GM19193 (cell line): Measurements from ENCODE around the gene NCS1.

Experiments
- POLR2A ChIP-seq: IDR thresholded peaks from 4 replicates; pipeline ENCODE4 v1.6.1; 2011; ENCODE audit not compliant: insufficient read depth, insufficient read length; ENCODE audit errors: extremely low read depth

Gene NCS1

DNA sequence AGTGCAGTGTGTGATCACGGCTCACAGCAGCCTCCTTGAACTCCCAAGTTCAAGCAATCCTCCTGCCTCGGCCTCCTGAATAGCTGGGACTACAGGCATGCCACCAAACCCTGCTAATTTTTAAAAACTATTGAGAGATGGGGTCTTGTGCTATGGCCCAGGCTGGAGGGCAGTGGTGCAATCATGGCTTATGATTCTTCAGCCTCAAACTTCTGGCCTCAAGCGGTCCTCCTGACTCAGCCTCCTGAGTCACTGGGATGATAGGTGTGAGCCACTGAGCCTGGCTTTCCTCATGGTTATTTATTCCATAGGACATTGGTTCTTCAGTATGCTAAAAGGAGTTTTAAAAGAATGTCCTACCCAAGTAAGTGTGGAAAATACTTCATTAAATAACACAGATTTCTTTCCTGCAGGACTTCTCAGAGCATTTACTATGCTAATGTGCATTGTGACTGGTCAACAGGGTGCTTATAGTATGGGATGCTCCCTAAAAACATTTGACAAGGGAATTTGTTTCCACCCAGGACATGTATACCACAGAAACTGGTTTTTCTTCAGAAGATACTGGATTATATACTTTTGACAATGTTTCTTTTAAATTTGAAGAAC, 11.2 kb upstream of the NCS1 start:
- no peak for TF ChIP-seq POLR2A

DNA sequence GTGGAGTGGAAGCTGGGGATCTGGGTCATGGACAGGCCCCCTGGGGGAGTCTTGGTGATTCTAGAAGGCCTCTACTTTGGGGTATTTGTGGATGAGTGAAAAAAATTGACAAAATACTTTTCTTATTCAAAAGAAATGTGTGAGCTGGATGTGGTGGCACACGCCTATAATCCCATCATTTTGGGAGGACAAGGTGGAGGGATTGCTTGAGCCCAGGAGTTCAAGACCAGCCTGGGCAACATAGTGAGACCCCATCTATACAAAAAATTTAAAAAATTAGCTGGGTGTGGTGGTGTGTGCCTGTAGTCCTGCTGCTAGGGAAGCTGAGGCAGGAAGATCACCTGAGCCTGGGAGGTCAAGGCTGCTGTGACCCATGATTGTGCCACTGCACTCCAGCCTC, 6.6 kb upstream of the NCS1 start:
- TF ChIP-seq POLR2A: no peak

DNA sequence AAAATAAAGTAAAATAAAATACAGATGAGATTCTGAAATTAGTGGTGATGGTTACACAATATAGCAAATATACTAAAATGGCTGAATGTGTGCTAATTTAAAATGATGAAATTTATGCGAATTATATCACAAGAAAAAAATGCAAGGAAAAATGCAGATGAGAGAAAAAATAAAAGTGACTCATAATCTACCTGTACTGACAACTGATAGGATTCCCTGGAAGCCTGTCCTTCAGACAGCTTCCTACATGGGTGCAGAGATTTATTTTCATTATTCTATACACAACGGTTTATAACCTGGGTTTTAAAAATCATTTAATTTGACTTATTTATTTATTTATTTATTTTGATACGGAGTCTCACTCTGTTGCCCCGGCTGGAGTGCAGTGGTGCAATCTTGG, 5.8 kb upstream of the NCS1 start:
- no peak for TF ChIP-seq POLR2A

DNA sequence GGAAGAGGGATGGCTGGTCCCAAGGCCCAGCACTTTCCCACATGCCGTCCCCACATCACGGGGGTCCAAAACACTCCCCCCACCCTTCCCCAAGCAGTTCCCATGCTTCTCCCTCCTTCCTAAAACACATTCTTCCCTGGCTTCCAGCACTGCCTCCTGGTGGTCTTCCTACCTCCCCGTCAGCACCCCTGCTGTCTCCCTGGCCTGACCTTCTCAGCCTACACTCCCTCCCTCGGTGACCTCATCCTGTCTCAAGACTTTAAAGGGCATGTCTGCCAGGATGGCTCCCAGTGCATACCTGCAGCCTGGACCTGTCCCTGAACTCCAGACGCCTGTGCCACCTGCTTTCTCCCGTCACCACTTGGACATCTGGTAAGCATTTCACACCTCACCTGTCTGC, 4.3 kb upstream of the NCS1 start:
- TF ChIP-seq POLR2A: no peak

DNA sequence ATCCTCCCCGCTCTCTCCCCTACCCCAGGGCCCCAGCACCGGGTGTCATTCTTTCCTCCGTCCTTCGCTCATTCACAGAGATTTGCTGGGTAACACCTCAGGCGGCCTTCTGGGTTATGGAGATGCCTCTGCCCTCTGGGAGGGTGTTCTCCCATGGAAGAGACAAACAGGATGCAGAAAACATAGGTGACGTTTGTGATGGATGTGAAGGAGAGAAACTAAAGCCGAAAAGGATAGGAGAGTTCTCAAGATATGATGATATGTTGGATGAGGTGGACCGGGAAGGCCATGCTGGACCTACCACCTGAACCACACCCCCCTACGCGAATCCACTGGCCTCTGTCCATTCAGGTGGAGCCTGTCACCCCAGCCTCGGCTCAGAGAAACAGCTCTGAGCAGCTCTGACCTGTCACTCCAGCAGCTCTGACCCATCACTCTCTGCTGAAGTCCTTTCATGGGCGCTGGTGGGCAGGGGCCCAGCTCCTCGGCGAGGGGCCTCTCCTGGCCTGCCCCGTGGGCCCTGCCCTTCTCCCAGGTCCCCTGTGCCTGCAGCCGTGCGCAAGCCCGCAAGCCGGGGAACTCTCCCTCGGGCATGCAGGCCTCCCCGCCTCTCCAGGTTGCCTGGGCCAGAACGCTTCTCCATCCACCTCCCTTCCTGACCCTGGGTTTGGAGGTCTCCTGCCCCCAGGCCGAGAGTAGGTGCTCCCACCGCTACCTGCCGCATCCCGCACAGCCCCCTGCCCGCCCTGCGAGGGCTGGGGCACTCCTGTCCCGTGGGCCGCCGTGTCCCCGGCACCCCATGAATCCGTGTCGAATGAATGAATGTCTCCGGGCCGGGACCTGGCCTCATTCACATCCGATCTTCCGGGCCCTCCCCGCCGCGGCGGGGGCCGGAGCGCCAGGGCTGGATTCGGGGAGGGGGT, 717 bp upstream of the NCS1 start:
- no peak for TF ChIP-seq POLR2A

DNA sequence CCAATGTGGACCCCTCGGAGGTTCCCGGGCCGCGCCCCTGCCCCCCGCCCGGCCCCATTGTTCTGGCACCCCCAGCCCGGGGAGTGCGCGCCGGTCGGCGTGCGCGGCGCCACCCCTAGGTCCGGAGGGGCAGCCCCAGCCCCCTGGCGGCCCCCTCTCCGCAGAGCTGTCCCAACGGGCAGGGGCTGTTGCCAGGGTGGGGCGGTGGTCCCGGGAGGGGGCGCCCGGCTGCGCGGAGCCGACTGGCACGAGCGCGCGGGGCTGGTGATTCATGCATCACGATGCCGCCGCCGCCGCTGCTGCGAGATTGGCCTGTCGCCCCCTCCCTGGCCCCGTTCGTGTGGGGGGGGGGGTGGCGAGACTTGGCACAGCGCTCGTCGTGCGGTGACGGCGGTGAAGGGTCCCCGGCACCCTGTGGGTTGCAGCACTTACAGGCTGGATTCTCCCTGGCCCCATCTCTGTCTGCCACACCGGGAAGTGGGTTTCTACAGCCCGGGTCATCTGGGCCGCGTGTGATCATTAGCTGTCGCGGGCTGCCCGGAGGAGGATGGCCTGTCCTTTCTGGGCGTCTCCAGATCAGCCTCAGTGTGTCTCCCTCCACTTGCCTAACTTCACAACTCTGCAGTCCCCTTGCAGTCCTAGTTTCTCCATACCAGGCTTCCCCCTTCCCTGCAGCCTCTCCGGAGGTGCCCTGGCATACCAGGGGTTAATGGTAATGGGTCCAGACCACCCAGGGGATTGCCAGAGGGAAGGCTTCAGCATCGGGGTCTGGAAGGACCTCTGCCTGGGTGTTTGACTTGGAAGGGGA, 858 bp downstream of the NCS1 start:
- no peak for TF ChIP-seq POLR2A

DNA sequence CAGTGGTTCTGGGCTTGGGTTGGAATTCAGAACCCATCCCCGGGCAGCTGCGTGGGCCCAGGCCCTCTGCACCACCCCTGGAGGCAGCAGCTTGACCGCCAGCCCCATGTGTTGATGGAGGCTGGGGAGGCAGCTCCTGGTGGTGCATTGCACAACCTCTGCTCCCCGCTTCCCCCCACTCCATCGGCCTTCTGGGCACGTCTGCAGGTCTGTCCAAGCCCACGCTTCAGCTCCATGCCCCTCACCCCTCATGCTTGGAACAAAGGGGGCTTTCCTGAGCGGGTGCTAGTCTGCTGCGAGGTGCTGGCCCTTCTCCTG, 1.4 kb downstream of the NCS1 start:
- no peak for TF ChIP-seq POLR2A

DNA sequence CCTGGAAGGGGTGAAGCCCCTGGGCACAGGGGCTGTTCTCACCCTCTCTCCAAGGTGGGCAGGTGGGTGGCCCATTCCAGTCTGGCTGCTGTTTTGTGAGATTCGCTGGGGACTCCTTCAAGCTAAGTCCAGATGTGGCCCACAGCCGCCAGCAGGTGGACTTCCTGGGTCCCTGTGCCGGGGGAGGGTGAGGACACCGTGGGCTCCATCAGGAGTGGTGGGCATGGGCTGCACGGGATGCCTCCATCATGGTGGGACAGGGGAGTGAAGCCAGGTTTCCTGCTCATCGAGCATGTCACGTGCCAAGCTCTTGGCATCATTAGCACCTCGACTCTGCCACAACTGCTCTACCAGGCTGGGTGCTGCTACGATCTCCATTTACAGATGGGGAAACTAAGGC, 1.8 kb downstream of the NCS1 start:
- TF ChIP-seq POLR2A: no peak

DNA sequence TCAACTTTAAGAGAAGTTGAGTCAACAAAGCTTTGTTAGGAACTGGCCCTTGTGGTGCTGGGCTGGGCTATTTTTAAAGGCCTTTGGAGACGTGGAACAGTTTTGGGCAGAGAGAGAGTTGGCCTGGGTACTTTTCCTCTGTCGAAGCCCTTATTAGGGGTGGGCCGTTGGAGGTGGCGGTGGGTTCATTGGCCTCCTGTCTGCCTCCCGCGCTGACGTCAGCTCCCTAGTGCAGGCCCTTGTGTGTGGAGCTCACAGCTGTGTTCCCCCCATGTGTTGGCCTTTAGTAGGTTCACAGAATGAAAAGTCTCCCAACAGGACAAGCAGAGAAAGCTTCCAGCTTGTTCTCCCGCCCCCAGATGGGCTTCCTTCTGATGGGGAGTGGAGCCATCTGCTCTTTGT, 2.7 kb downstream of the NCS1 start:
- no peak for TF ChIP-seq POLR2A

DNA sequence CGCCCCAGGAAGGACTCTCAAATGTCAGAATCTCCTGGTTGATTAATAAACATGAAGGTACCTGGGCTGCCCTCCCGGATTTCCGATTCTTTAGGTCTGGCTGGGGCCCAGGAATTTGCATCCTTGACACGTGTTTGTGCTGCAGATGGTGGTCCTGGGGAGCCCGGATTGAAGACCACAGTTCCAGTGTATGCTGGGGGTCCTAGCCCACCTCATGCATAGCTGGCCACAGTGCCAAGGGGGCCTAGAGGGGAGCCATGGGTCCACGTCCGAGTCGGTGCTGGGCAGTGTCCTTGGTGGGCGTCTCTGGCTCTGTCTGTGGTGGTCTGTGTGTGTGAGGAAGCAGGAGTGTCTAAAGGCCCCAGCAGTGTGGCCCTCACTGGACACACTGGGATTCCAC, 3.2 kb downstream of the NCS1 start:
- TF ChIP-seq POLR2A: no peak

DNA sequence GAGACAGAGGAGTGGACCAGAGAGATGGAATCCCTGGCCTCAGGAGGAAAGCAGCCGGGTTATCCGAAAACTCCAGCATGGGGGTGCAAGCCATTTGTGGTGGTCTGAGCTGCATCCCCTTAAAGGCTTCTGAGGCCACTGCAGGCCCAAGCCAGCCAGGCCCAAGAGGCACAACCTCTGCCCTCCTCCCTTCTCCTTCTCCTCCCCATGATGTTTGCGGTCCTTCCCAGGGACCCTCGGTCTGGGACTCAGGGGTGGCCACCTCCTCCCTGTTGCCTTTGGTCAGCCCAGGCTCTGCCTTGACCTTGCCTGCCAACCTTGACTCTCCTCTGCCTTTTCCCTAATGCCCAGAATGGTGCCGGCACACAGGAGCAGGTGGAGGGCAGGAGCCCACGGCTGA, 4.6 kb downstream of the NCS1 start:
- no peak for TF ChIP-seq POLR2A

DNA sequence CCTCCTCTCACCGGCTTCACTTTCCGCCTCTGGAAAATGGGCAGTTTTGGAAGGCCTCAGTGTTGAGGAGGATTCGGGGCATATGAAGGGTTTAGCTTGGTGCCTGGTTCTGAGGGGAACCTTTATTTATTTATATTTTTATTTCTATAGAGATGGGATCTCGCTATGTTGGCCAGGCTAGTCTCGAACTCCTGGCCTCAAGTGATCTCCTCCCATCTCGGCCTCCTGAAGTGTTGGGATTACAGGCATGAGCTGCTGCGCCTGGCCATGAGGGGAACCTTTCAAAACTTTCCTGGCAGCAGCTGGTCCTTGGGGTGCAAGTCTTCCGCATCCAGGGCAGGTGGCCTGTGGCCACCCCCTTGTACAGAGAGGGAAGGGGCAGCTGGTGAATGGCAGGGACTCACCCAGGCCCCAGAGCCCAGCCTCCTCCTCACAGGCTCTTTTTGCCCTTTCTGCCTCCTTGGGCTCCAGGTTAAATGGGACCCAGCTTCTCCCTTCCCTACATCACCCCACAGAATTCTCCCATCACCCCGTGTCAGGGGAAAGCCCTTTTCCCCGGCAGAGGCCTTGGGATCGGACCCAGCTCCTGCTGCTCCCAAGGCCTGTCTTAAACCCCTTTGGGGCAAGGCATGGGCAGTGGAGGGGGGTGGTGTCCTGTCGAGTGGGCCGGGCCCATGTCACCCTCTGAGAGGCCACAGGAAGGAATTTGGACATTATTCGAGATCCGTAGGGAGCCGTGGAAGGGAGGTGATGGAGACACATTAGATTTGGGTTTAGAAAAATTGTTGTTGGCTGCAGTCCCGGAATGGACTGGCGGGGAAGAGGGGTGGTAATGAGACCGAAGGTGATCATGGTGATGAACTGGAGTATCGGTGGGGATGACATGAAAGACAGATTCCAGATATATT, 5.9 kb downstream of the NCS1 start:
- TF ChIP-seq POLR2A: no peak

DNA sequence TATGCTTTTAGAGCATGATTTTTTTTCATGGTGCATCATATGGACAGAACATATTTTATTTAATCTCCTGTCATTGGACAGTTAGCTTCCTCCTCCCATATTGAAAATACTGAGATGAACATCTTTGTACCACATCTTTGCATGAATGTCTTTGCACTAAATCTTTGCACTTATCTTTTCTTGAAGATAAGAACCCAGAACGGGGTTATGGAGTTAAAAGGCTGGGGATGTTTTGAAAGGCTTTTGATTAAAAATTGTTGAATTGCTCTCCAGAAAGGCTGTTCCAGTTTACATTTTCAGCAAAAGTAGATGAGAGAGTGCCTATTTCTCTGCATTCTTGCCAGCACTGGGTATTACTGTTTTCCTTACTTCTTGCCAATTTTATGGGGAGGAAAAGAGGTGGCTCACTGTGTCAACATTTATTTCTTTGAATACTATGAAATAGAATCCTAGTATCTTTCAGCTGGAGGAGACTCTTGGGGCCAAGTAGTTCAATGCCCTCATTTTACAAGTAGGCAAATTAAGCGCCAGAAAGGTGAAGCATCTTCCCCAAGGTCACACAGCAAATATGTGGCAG, 7.2 kb downstream of the NCS1 start:
- TF ChIP-seq POLR2A: no peak

DNA sequence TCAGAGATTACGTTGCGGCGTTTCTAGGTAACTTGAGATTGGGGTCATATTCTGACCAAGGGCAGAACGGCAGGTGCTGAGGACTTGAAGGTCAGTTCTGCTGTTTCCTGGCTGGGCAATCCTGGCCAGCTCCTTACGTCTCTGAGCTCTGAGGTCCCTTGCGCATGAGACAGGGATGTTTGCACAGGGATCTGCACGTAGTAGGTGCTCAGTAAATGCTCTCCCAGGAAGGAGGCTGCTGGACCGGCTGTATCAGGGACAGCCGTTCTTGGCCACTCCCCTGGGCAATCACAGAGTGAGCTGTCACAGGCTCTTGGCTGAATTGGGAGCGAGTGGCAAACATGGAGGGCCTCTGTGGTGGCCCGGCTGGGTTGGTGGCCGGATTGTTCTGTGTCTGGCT, 8.3 kb downstream of the NCS1 start:
- no peak for TF ChIP-seq POLR2A
